Heart right ventricle (tissue), 16 donors: ENCODE measurements around the gene CRHR2. TPM values are rescaled to one million over a fixed set of nuclear protein-coding genes. Genes with fewer than 3 reads are reported as not detected.
A peak's percentile ranks its signal among the peaks of the same experiment; 100 is the strongest.

Source experiments
- ATAC-seq, 8 donors: fragments of 200-7000 bp; cut with Tn5 transposase; one replicate each; pipeline ENCODE4 v1.9.1; 2020; ENCODE audit warnings: mild to moderate bottlenecking in 8 of 8, moderate library complexity in 8 of 8, moderate number of reproducible peaks in 1 of 8
- DNase-seq, 2 donors: peaks; one replicate each; pipeline ENCODE4 v3.0.0-alpha.2; 2020
- H3K27ac ChIP-seq, 10 donors: fragments of 200-600 bp; sonication (generic) in 2 of 10; one replicate each; pipeline versions ENCODE4 v1.5.0 to v1.8.0; 2020 to 2022; ENCODE audit warnings: mild to moderate bottlenecking in 3 of 10
- H3K27me3 ChIP-seq, 7 donors: fragments of 200-600 bp; one replicate each; pipeline ENCODE4 v1.8.0; 2021 to 2022; ENCODE audit warnings: mild to moderate bottlenecking in 2 of 7
- H3K36me3 ChIP-seq, 9 donors: fragments of 200-600 bp; sonication (generic) in 1 of 9; one replicate each; pipeline versions ENCODE4 v1.5.0 to v1.8.0; 2020 to 2022; ENCODE audit warnings: mild to moderate bottlenecking in 2 of 9
- H3K4me1 ChIP-seq, 9 donors: fragments of 200-600 bp; sonication (generic) in 1 of 9; one replicate each; pipeline versions ENCODE4 v1.5.0 to v1.8.0; 2020 to 2022; ENCODE audit warnings: mild to moderate bottlenecking in 4 of 9
- H3K4me3 ChIP-seq, 10 donors: fragments of 200-600 bp; sonication (generic) in 2 of 10; one replicate each; pipeline versions ENCODE4 v1.5.0 to v1.8.0; 2020 to 2022; ENCODE audit warnings: mild to moderate bottlenecking in 7 of 10, moderate library complexity in 2 of 10
- H3K9me3 ChIP-seq, 11 donors: fragments of 200-600 bp in 10 of 11; sonication (generic) in 2 of 11; one replicate each; pipeline versions ENCODE4 v1.5.0 to v1.8.0; 2013 to 2022; ENCODE audit warnings: mild to moderate bottlenecking in 2 of 11, control low read depth in 1 of 11, moderate library complexity in 1 of 11
- WGBS, 2 donors: extraction: QIAGEN DNeasy Blood & Tissue Kit; methylation state at CpG; one replicate each; pipeline ENCODE4 v1.1.7; 2013; ENCODE audit warnings: inconsistent platforms in 1 of 2; 5-methylcytosine and 5-hydroxymethylcytosine counted together
- intact Hi-C, 10 donors: fragments of 100-400 bp; cut with DNase I; formaldehyde crosslinking; loops; one replicate each; pipeline versions ENCODE4 v1.11.1 to v1.14.2; 2022
- polyA plus RNA-seq, 2 donors: library from polyadenylated mRNA; stranded (reverse); fragments of 200-250 nt; gene quantifications; one replicate each; pipeline ENCODE4 v1.2.3, GENCODE V29; 2013
- total RNA-seq, 10 donors: library from RNA; stranded (reverse); fragmentation: NEBNext Ultra II Directional in 3 of 10; extraction: Animal tissue kit (Norgen Biotek cat#: 25700) in 3 of 10; gene quantifications; one replicate each; pipeline versions ENCODE4 v1.2.1 to v1.2.4, GENCODE V29; 2021 to 2023
- TF ChIP-seq, protein P1 (sequence below), 9 donors: fragments of 200-600 bp; sonication (generic) in 2 of 9; IDR thresholded peaks; one replicate each; pipeline versions ENCODE4 v1.5.0 to v1.8.0; 2021 to 2022; ENCODE audit warnings: antibody characterized with exemption in 9 of 9, mild to moderate bottlenecking in 5 of 9, moderate library complexity in 1 of 9
- donor health status: Arrhythmogenic right ventricular cardiomyopathy.
- donor health status: ischemic (EF 13 %, LVEDD 7.1; RV severe dilation, severe dysfunction).
- donor health status: healthy with polysubstance abuse.
- donor health status: DM: no; HTN: yes; CAD: no.
- donor health status: DM: no; HTN: no; CAD: no.
- donor health status: ischemic (EF 25% LVEDD 6.9; RV normal size, moderate dysfunction).
- donor health status: ischemic (EF 25% LVEDD 5.7; RV mildly dilated, moderate dysfunction).
- donor health status: healthy.
- donor health status: DM: yes; HTN: yes; CAD: no.
- donor health status: Ischemic cardiomyopathy.
- donor health status: ischemic (EF 35%, LVEDD 5.7; RV mildly dilated, moderate dysfunction).
- donor health status: nonischemic (EF 11% LVEDD 7.7; RV severe dilation, severe dysfunction).
- donor health status: DM: yes; HTN: yes; CAD: no.
- donor health status: PGD.
- donor health status: ischemic (EF 29% LVEDD 5.4; RV normal size, mild dysfunction).
- donor health status: nonischemic (EF 23%, LVEDD 6.1; RV moderate dilation, normal function).

Gene CRHR2
- total and polyA plus RNA-seq, 12 donors: 0.07 to 1.2 (median 0.28) TPM; not detected in 1

DNA sequence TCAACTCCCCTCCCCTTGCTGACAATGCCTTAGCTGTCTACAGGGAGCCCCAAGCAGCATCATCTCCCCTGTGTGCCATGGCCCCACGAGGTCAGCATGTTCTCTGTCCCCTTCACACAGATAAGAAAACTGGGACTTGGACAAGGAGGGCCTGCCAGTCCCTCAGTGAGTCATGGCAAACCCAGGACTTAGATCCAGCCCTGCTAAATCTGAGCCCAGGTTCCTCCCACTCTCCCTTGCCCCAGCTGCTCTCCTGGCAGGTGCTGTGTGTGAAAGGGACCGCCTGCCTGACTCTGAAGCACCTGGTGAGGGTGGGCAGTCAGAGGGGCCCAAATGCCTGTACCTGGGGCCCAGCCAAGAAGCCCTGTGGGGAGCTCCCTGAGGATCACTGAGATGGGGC is 7.4 kb downstream of the CRHR2 start:
- TF ChIP-seq, protein P1, sequence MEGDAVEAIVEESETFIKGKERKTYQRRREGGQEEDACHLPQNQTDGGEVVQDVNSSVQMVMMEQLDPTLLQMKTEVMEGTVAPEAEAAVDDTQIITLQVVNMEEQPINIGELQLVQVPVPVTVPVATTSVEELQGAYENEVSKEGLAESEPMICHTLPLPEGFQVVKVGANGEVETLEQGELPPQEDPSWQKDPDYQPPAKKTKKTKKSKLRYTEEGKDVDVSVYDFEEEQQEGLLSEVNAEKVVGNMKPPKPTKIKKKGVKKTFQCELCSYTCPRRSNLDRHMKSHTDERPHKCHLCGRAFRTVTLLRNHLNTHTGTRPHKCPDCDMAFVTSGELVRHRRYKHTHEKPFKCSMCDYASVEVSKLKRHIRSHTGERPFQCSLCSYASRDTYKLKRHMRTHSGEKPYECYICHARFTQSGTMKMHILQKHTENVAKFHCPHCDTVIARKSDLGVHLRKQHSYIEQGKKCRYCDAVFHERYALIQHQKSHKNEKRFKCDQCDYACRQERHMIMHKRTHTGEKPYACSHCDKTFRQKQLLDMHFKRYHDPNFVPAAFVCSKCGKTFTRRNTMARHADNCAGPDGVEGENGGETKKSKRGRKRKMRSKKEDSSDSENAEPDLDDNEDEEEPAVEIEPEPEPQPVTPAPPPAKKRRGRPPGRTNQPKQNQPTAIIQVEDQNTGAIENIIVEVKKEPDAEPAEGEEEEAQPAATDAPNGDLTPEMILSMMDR (IDR thresholded peaks at IDR 0.05): no peak
- no peaks in the 10 kb centered on the region for H3K36me3 ChIP-seq
- no peak overlapping the region for H3K4me3 ChIP-seq
- no peak overlapping the region for H3K27ac ChIP-seq
- peaks cover 0 to 4% (median 0%) of the 10 kb centered on the region in 11 donors for H3K9me3 ChIP-seq
- no peaks in the 10 kb centered on the region for H3K4me1 ChIP-seq
- H3K27me3 ChIP-seq: peaks cover 0 to 39% (median 22%) of the 10 kb centered on the region in 7 donors
- ATAC-seq (peak in 1 of 8 donors; percentile 45), DNase-seq (no peak)
- intact Hi-C loops: no loop called here
- 51 to 55% methylated on average over 2 of the region's 2 CpGs for WGBS, 2 donors

DNA sequence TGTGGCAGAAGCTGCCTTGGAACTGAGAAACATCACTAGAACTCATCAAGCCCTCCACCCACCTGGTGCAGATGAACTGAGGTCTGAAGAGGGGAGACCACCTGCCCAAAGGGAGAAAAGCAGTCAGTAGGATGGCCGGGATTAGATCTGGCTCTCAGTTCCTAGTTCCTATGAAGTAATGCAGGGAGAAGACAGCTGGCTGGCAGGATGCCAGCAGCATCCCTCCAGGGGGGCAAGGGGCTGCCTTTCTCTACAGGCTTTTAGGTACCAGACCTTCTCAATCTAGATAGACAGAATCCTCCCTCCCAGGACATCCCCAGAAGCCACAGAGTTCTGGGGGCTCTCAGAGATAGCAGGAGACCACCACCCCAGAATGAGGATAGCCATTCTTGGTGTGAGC is 7.8 kb downstream of the CRHR2 start:
- H3K4me3 ChIP-seq: no peak overlapping the region
- ATAC-seq: no peak
- 19 to 32% methylated on average over 1 of the region's 1 CpG for WGBS, 2 donors
- TF ChIP-seq, protein P1 (IDR thresholded peaks at IDR 0.05): no peak
- intact Hi-C loops: no loop called here
- H3K27ac ChIP-seq: no peak overlapping the region
- peaks cover 0 to 35% (median 19%) of the 10 kb centered on the region in 7 donors for H3K27me3 ChIP-seq
- H3K36me3 ChIP-seq: no peaks in the 10 kb centered on the region
- no peaks in the 10 kb centered on the region for H3K4me1 ChIP-seq
- H3K9me3 ChIP-seq: peaks cover 0 to 4% (median 0%) of the 10 kb centered on the region in 11 donors
- DNase-seq: no peak

DNA sequence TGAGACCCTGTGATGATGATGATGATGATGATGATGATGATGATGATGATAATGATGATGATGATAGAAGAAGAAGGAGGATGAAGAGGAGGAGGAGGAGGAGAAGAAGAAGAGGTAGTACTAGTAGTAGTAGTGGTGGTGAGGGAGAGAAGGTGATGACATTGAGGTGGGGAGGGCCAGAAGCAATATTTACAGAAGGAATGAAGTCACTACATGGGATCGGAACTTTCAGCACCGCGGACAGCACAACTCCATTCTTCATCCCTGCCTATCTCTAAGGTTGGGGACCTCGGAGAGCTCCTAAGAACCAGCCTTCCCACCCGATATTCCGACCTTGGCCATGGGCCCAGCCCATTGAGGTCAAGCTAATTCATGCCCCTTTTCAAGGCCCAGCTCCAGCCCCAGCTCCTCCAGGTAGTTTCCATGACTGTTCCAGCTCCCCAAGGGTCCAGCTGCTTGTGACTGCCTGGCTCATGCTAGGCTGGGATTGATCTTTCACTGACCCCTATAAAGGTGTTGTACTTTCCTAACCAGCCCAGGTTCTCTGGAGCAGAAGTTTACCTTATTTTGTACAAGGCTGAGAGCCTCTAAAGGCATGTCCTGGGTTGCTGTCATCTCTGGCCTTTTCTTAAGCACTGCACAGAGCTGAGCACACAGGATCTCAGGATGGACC is 10.3 kb downstream of the CRHR2 start:
- H3K27me3 ChIP-seq: peaks cover 0 to 15% (median 9%) of the 10 kb centered on the region in 7 donors
- H3K9me3 ChIP-seq: peaks cover 0 to 4% (median 0%) of the 10 kb centered on the region in 11 donors
- H3K27ac ChIP-seq: no peak overlapping the region
- ATAC-seq (peak in 6 of 8 donors; percentile 49 to 62 (median 60)), DNase-seq (peak in 1 of 2 donors; percentile 54)
- no peaks in the 10 kb centered on the region for H3K36me3 ChIP-seq
- intact Hi-C loops: no loop called here
- WGBS, 2 donors: 3 to 9% methylated on average over 6 of the region's 6 CpGs
- no peak overlapping the region for H3K4me3 ChIP-seq
- TF ChIP-seq, protein P1 (IDR thresholded peaks at IDR 0.05): no peak
- H3K4me1 ChIP-seq: no peaks in the 10 kb centered on the region

DNA sequence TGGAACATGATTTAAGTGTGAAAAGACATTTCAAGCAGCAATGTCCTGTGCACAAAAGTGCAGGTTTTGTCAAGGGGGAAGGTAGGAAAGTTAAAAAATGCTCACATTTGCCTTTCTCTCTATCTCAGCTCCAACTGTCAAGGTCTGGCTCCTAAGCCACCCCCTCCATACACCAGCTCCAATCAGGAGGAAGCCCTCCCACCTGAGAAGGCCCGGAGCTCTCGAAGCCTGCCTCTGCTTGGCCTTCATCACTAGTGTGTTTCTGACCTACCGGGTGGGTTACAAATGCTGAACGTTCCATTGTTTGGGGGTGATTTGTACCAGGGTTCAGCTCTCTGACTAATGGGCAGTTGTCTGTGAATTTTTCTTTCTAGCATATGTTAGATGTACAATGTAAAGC is 14.2 kb downstream of the CRHR2 start:
- Histone ChIP-seq H3K27me3 (peaks cover 0 to 15% (median 0%) of the 10 kb centered on the region in 7 donors), H3K4me1 (no peaks in the 10 kb centered on the region), H3K27ac (no peak overlapping the region), H3K4me3 (no peak overlapping the region), H3K36me3 (no peaks in the 10 kb centered on the region), H3K9me3 (peaks cover 0 to 4% (median 0%) of the 10 kb centered on the region in 11 donors)
- ATAC-seq (no peak), DNase-seq (no peak)
- 55 to 65% methylated on average over 4 of the region's 4 CpGs for WGBS, 2 donors
- intact Hi-C loops: no loop called here
- TF ChIP-seq, protein P1 (IDR thresholded peaks at IDR 0.05): no peak
